Keratinocyte (primary cell): ENCODE measurements around the gene PTPRF. TPM values are rescaled to one million over a fixed set of nuclear protein-coding genes. Genes with fewer than 3 reads are reported as not detected.

Experiments
- DNase-seq: peaks from one replicate; pipeline ENCODE4 v3.0.0-alpha.2; 2011; ENCODE audit warnings: low read depth, missing footprints, low spot score
- FAIRE-seq: peaks from 2 replicates; lab custom pipeline; 2011; peaks lifted over from hg19 to GRCh38; lab: Jason Lieb, UNC
- H2AFZ ChIP-seq: 2 replicates; pipeline ENCODE4 v1.6.0; 2012; ENCODE audit warnings: low read length, control low read depth, inconsistent platforms; ENCODE audit not compliant: control insufficient read depth
- H3K27ac ChIP-seq: 2 replicates; pipeline ENCODE4 v1.5.1; 2011; ENCODE audit warnings: low read length; ENCODE audit not compliant: control insufficient read depth, insufficient read depth
- H3K27me3 ChIP-seq: 3 replicates; pipeline ENCODE4 v1.6.0; 2011; ENCODE audit warnings: low read length; ENCODE audit not compliant: control insufficient read depth, insufficient read depth; ENCODE audit errors: extremely low read depth
- H3K36me3 ChIP-seq, 2 experiments: 2 replicates in 1 of 2; 3 replicates in 1 of 2; pipeline ENCODE4 v1.5.1; 2011; ENCODE audit warnings: low read length in 2 of 2, mild to moderate bottlenecking in 1 of 2; ENCODE audit not compliant: control insufficient read depth in 2 of 2, insufficient read depth in 2 of 2; ENCODE audit errors: extremely low read depth in 1 of 2
- H3K4me1 ChIP-seq: 3 replicates; pipeline ENCODE4 v1.5.1; 2011; ENCODE audit warnings: low read length; ENCODE audit not compliant: control insufficient read depth, insufficient read depth; ENCODE audit errors: extremely low read depth
- H3K4me2 ChIP-seq: 3 replicates; pipeline ENCODE4 v1.6.0; 2011; ENCODE audit warnings: low read depth, low read length; ENCODE audit not compliant: control insufficient read depth, insufficient read depth; ENCODE audit errors: extremely low read depth
- H3K4me3 ChIP-seq, 3 experiments: fragments of 200-600 bp in 1 of 3; sonication (generic) in 1 of 3; 2 replicates in 2 of 3; 3 replicates in 1 of 3; pipeline ENCODE4 v1.5.1; 2011 to 2016; ENCODE audit warnings: low read length in 3 of 3, mild to moderate bottlenecking in 3 of 3, control low read depth in 2 of 3, inconsistent platforms in 1 of 3, low read depth in 1 of 3, mixed read lengths in 1 of 3, mixed run types in 1 of 3, moderate library complexity in 1 of 3; ENCODE audit not compliant: control insufficient read depth in 2 of 3, insufficient read depth in 2 of 3; ENCODE audit errors: extremely low read depth in 1 of 3
- H3K79me2 ChIP-seq: 2 replicates; pipeline ENCODE4 v1.6.0; 2012; ENCODE audit warnings: low read length; ENCODE audit not compliant: control insufficient read depth, insufficient read depth
- H3K9ac ChIP-seq: 3 replicates; pipeline ENCODE4 v1.6.0; 2011; ENCODE audit warnings: low read length; ENCODE audit not compliant: control insufficient read depth, insufficient read depth; ENCODE audit errors: extremely low read depth
- H3K9me1 ChIP-seq: 3 replicates; pipeline ENCODE4 v1.6.0; 2011; ENCODE audit warnings: low read length; ENCODE audit not compliant: control insufficient read depth, insufficient read depth; ENCODE audit errors: extremely low read depth
- H3K9me3 ChIP-seq: 2 replicates; pipeline ENCODE4 v1.5.1; 2012; ENCODE audit warnings: low read depth, low read length; ENCODE audit not compliant: control insufficient read depth
- H4K20me1 ChIP-seq: 3 replicates; pipeline ENCODE4 v1.6.0; 2011; ENCODE audit warnings: low read length; ENCODE audit not compliant: control insufficient read depth, insufficient read depth; ENCODE audit errors: extremely low read depth
- CTCF ChIP-seq, 3 experiments: IDR thresholded peaks in 1 of 3; conservative IDR thresholded peaks in 1 of 3; optimal IDR thresholded peaks in 1 of 3; 2 replicates in 2 of 3; 3 replicates in 1 of 3; pipeline versions ENCODE3 to v1.5.1; 2011; ENCODE audit warnings: low read length in 3 of 3, mild to moderate bottlenecking in 3 of 3, moderate library complexity in 2 of 3, control low read depth in 1 of 3, inconsistent platforms in 1 of 3; ENCODE audit not compliant: insufficient read depth in 2 of 3; ENCODE audit errors: extremely low read depth in 1 of 3
- EZH2 ChIP-seq: IDR thresholded peaks from one replicate; pipeline ENCODE4 v1.6.1; 2012; ENCODE audit warnings: inconsistent platforms, mild to moderate bottlenecking, low read length, moderate library complexity
- dilution Hi-C: fragments of 300-500 bp; cut with MboI; formaldehyde crosslinking; loops from one replicate; pipeline ENCODE4 v1.7.0; 2020; ENCODE audit warnings: low sequenced_read_pairs; ENCODE audit not compliant: extremely low pct_ligation_motif_present
- polyA plus RNA-seq, 5 experiments: library from polyadenylated mRNA; depleted of rRNA in 3 of 5; stranded (reverse) in 3 of 5; stranded (forward) in 1 of 5; unstranded in 1 of 5; fragments of >200 nt; gene quantifications; 1 replicate in 1 of 5; 2 replicates in 3 of 5; 3 replicates in 1 of 5; pipeline versions ENCODE4 v1.2.1 to v1.2.3, GENCODE V29; 2011 to 2012; ENCODE audit warnings: missing spikeins in 2 of 5, low read depth in 1 of 5, low replicate concordance in 1 of 5

Gene PTPRF
- polyA plus RNA-seq, 1 donor (not counting 4 experiments of a cell fraction or from before 2014, with no cell fraction given), result 161 TPM

- Histone ChIP-seq H3K4me1 (no peaks in the 10 kb centered on the region), H3K9ac (no peak overlapping the region), H4K20me1 (peaks cover 2% of the 10 kb centered on the region), H2AFZ (no peak overlapping the region), H3K9me1 (no peaks in the 10 kb centered on the region), H3K27ac (no peak overlapping the region), H3K4me3 (no peak overlapping the region), H3K4me2 (no peak overlapping the region), H3K36me3 (peaks cover 59 to 67% of the 10 kb centered on the region in 2 experiments), H3K79me2 (no peaks in the 10 kb centered on the region), H3K27me3 (no peaks in the 10 kb centered on the region), H3K9me3 (no peaks in the 10 kb centered on the region)
- DNase-seq (no peak), FAIRE-seq (no peak)
- TF ChIP-seq EZH2 (no peak), CTCF (optimal IDR thresholded peaks at IDR 0.05 in 1 of 3, IDR thresholded peaks at IDR 0.05 in 1 of 3, conservative IDR thresholded peaks at IDR 0.05 in 1 of 3; ENCODE audit: extremely low read depth in 1 of 3, insufficient read depth in 2 of 3, low read length in 3 of 3) (no peak)
- dilution Hi-C loops, result no loop called here
These were observed 81.7 kb downstream of the PTPRF start for GRCh38 chr1:43612406-43612805.

- Histone ChIP-seq H3K4me1 (no peaks in the 10 kb centered on the region), H3K9me3 (no peaks in the 10 kb centered on the region), H3K27me3 (no peaks in the 10 kb centered on the region), H3K4me2 (no peak overlapping the region), H3K79me2 (no peaks in the 10 kb centered on the region), H3K9ac (no peak overlapping the region), H3K9me1 (no peaks in the 10 kb centered on the region), H3K36me3 (peaks cover 59 to 66% of the 10 kb centered on the region in 2 experiments), H2AFZ (no peak overlapping the region), H4K20me1 (no peaks in the 10 kb centered on the region), H3K4me3 (no peak overlapping the region), H3K27ac (no peak overlapping the region)
- DNase-seq (no peak), FAIRE-seq (no peak)
- no peak for TF ChIP-seq EZH2
- TF ChIP-seq CTCF (optimal IDR thresholded peaks at IDR 0.05 in 1 of 3, IDR thresholded peaks at IDR 0.05 in 1 of 3, conservative IDR thresholded peaks at IDR 0.05 in 1 of 3; ENCODE audit: extremely low read depth in 1 of 3, insufficient read depth in 2 of 3, low read length in 3 of 3), result no peak
- dilution Hi-C loops, result no loop called here
These were observed 82.6 kb downstream of the PTPRF start for GRCh38 chr1:43613075-43613942.
